K562 (cell line): ENCODE data around the gene KRIT1. TPM values are rescaled to one million over a fixed set of nuclear protein-coding genes. Genes with fewer than 3 reads are reported as not detected.
A peak's percentile ranks its signal among the peaks of the same experiment; 100 is the strongest.

Source experiments
- ATAC-seq: fragments of 200-7000 bp; cut with Tn5 transposase; 3 replicates; pipeline ENCODE4 v1.9.1; 2020; ENCODE audit warnings: moderate library complexity
- BruUV-seq: library from RNA; stranded (reverse); fragments of 400-500 nt; replicated peaks from 2 replicates; lab custom pipeline; 2021; lab: Mats Ljungman, UMichigan
- CTCF ChIA-PET: fragments of 300-600 bp; formaldehyde crosslinking; extraction: SDS; loops from one replicate; lab custom pipeline; 2021; ENCODE audit warnings: low intra/inter-chr PET ratio; lab: Yijun Ruan, JAX
- POLR2A ChIA-PET: fragments of 300-600, 350-650 bp; sonication (Branson Sonifier 250); formaldehyde crosslinking; extraction: SDS; loops from one replicate; lab custom pipeline; 2021; ENCODE audit warnings: antibody characterized with exemption, inconsistent platforms; lab: Yijun Ruan, JAX
- DNase-seq, 4 experiments: peaks; one replicate each; pipeline versions ENCODE4 v3.0.0 to v3.0.0-alpha.2; 2011 to 2018; ENCODE audit warnings: low spot score in 3 of 4, mixed read lengths in 3 of 4; ENCODE audit errors: extremely low read depth in 1 of 4
- FAIRE-seq: peaks from 2 replicates; lab custom pipeline; 2011; peaks lifted over from hg19 to GRCh38; lab: Jason Lieb, UNC
- H2AFZ ChIP-seq: 2 replicates; pipeline ENCODE4 v1.6.0; 2011; ENCODE audit warnings: low read depth, low read length, control low read depth, inconsistent platforms
- H3K27ac ChIP-seq: fragments of 200-600 bp; 3 replicates; pipeline ENCODE4 v1.8.0; 2011; ENCODE audit warnings: low read depth, mild to moderate bottlenecking, control low read depth, inconsistent platforms, low read length, moderate library complexity, mixed read lengths; ENCODE audit errors: extremely low read depth
- H3K27me3 ChIP-seq, 2 experiments: fragments of 300-600 bp in 1 of 2; 2 replicates in 1 of 2; 3 replicates in 1 of 2; pipeline versions ENCODE4 v1.6.0 to v1.8.0; 2011; ENCODE audit warnings: inconsistent platforms in 2 of 2, low read length in 2 of 2, mild to moderate bottlenecking in 1 of 2, mixed read lengths in 1 of 2, moderate library complexity in 1 of 2; ENCODE audit not compliant: control insufficient read depth in 2 of 2, insufficient read depth in 2 of 2
- H3K36me3 ChIP-seq: fragments of 300-600 bp; 3 replicates; pipeline ENCODE4 v1.8.0; 2011; ENCODE audit warnings: mild to moderate bottlenecking, low read length, inconsistent platforms; ENCODE audit not compliant: control insufficient read depth, insufficient read depth
- H3K4me1 ChIP-seq, 2 experiments: fragments of 200-600 bp in 1 of 2; replicated peaks in 1 of 2; 2 replicates in 1 of 2; 3 replicates in 1 of 2; pipeline versions ENCODE4 v1.5.1 to v1.8.0; 2011; ENCODE audit warnings: inconsistent platforms in 2 of 2, low read length in 2 of 2, mild to moderate bottlenecking in 1 of 2, mixed read lengths in 1 of 2, moderate library complexity in 1 of 2; ENCODE audit not compliant: control insufficient read depth in 2 of 2, insufficient read depth in 2 of 2
- H3K4me2 ChIP-seq: 2 replicates; pipeline ENCODE4 v1.6.1; 2011; ENCODE audit warnings: low read length, control low read depth, inconsistent platforms, mixed read lengths; ENCODE audit not compliant: insufficient read depth
- H3K4me3 ChIP-seq: fragments of 200-600 bp; sonication (generic), shearing (Covaris generic); 2 replicates; pipeline ENCODE4 v1.5.1; 2016; ENCODE audit warnings: control low read depth, inconsistent platforms
- H3K79me2 ChIP-seq: fragments of 200-600 bp; 3 replicates; pipeline ENCODE4 v1.8.0; 2011; ENCODE audit warnings: low read length, inconsistent platforms; ENCODE audit not compliant: control insufficient read depth, insufficient read depth
- H3K9ac ChIP-seq, 2 experiments: 2 replicates each; pipeline versions ENCODE4 v1.6.0 to v1.6.1; 2011; ENCODE audit warnings: low read depth in 2 of 2, low read length in 2 of 2, control low read depth in 1 of 2, inconsistent platforms in 1 of 2, mild to moderate bottlenecking in 1 of 2, mixed read lengths in 1 of 2; ENCODE audit not compliant: insufficient read depth in 1 of 2
- H3K9me1 ChIP-seq: one replicate; pipeline ENCODE4 v1.6.0; 2011; ENCODE audit warnings: inconsistent platforms, mild to moderate bottlenecking, low read length, moderate library complexity; ENCODE audit not compliant: control insufficient read depth, insufficient read depth
- H3K9me3 ChIP-seq: replicated peaks from 2 replicates; pipeline ENCODE4 v1.5.1; 2011; ENCODE audit warnings: low read depth, low read length, inconsistent platforms; ENCODE audit not compliant: control insufficient read depth, insufficient read depth
- H4K20me1 ChIP-seq: replicated peaks from 2 replicates; pipeline ENCODE4 v1.6.1; 2011; ENCODE audit warnings: low read length, inconsistent platforms, mixed read lengths; ENCODE audit not compliant: control insufficient read depth, insufficient read depth
- C11orf30 ChIP-seq: fragments of 450-650 bp; IDR thresholded peaks from 2 replicates; pipeline ENCODE4 v1.6.1; 2016; ENCODE audit warnings: low read depth, mild to moderate bottlenecking
- ELF4 ChIP-seq: fragments of 450-650 bp; formaldehyde crosslinking; IDR thresholded peaks from 2 replicates; pipeline ENCODE4 v1.4.0; 2022; ENCODE audit warnings: missing genetic modification characterization
- GTF2B ChIP-seq: IDR thresholded peaks from 2 replicates; pipeline ENCODE4 v1.6.1; 2011; ENCODE audit not compliant: insufficient read length; ENCODE audit errors: extremely low read depth
- L3MBTL2 ChIP-seq: fragments of 450-650 bp; IDR thresholded peaks from 2 replicates; pipeline ENCODE4 v1.6.1; 2016; ENCODE audit warnings: mild to moderate bottlenecking, moderate library complexity
- MAFF ChIP-seq: IDR thresholded peaks from 2 replicates; pipeline ENCODE4 v1.6.1; 2012; ENCODE audit warnings: low read length, improper control_type of control experiment
- MAFG ChIP-seq: fragments of 450-650 bp; conservative IDR thresholded peaks from 2 replicates; pipeline ENCODE4 v1.6.1; 2016; ENCODE audit warnings: missing genetic modification characterization, missing compliant biosample characterization
- NR2C1 ChIP-seq, 2 experiments: fragments of 450-650 bp; IDR thresholded peaks; 2 replicates each; pipeline ENCODE4 v1.6.1; 2017; ENCODE audit warnings: mild to moderate bottlenecking in 2 of 2, antibody characterized with exemption in 1 of 2, inconsistent platforms in 1 of 2, missing compliant biosample characterization in 1 of 2, missing genetic modification characterization in 1 of 2
- THRA ChIP-seq: fragments of 450-650 bp; IDR thresholded peaks from 2 replicates; pipeline ENCODE4 v1.6.1; 2017; ENCODE audit warnings: mild to moderate bottlenecking, moderate library complexity
- ZFX ChIP-seq: sonication (generic); formaldehyde crosslinking; IDR thresholded peaks from 2 replicates; pipeline ENCODE4 v1.8.0; 2022; ENCODE audit warnings: mild to moderate bottlenecking, missing genetic modification reagents, moderate library complexity
- ZNF239 ChIP-seq: fragments of 250-450 bp; sonication (Bioruptor Pico); IDR thresholded peaks from 2 replicates; pipeline ENCODE4 v1.4.0; 2020; ENCODE audit warnings: mild to moderate bottlenecking
- ZNF316 ChIP-seq: fragments of 450-650 bp; IDR thresholded peaks from 2 replicates; pipeline ENCODE4 v1.6.1; 2016
- ZNF445 ChIP-seq: fragments of 250-450 bp; sonication (Bioruptor Pico); IDR thresholded peaks from 2 replicates; pipeline ENCODE4 v1.4.0; 2020; ENCODE audit warnings: low read depth, mild to moderate bottlenecking, moderate library complexity
- in situ Hi-C: fragments of 300-500 bp; cut with MboI; formaldehyde crosslinking; loops from 4 replicates; pipeline ENCODE4 v1.15.0; 2018; ENCODE audit warnings: inconsistent platforms, mixed read lengths
- intact Hi-C: fragments of 100-400 bp; cut with micrococcal nuclease; formaldehyde crosslinking; loops from 2 replicates; pipeline ENCODE4 v1.14.2; 2022
- polyA plus RNA-seq, 8 experiments: library from polyadenylated mRNA; depleted of rRNA in 4 of 8; stranded (reverse) in 5 of 8; unstranded in 3 of 8; fragments of >200 nt; fragmentation: Nextera tagmentation in 2 of 8; fragmentation: Illumina TruSeq in 1 of 8; extraction: Ambion mirVana in 2 of 8; extraction: Trizol in 1 of 8; gene quantifications; 2 replicates each; pipeline versions ENCODE4 v1.2.1 to v1.2.3, GENCODE V29; 2011 to 2014; ENCODE audit warnings: inconsistent platforms in 1 of 8, missing spikeins in 1 of 8
- total RNA-seq, 7 experiments: library from RNA; depleted of rRNA in 6 of 7; stranded (reverse); fragments of >200 nt in 6 of 7; fragmentation: Illumina TruSeq in 2 of 7; extraction: Trizol in 2 of 7; gene quantifications; 2 replicates each; pipeline versions ENCODE4 v1.2.1 to v1.2.3, GENCODE V29; 2011 to 2021; ENCODE audit warnings: low replicate concordance in 1 of 7

The KRIT1 gene
- total and polyA plus RNA-seq, 9 of the 15 experiments (the other 6 are each of a cell fraction or from before 2014, with no cell fraction given), result 21.5 to 81.4 (median 55.9) TPM

DNA sequence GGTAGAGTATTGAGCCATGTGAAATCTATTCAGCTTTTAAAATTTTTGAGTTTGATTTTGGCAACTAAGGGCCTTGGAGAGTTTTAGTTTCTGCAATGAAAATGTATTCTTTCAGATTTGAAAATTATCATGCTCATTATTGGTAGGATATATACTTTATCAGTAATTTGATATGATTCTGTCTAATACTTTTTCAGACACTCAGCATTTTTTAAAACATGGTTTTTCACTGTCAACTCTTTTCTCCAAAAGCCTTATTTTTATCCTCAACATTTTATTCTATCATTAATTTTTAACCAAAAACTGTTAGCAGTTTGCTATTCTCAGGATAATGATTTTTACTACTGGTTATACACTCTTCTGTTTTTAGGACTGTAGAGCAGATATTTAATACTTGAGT lies 4.9 kb upstream of the KRIT1 start:
- no peaks in the 10 kb centered on the region for H3K27me3 ChIP-seq
- no peak overlapping the region for H3K4me3 ChIP-seq
- peaks cover 0 to 8% of the 10 kb centered on the region in 2 experiments; a peak in 3 of 5 replicates for H3K4me1 ChIP-seq
- no peak overlapping the region for H3K4me2 ChIP-seq
- intact Hi-C loops, result no loop called here
- no TSS peak for BruUV-seq
- DNase-seq (no peak), FAIRE-seq (no peak), ATAC-seq (no peak)
- no peaks in the 10 kb centered on the region for H3K9me1 ChIP-seq
- peaks cover 74% of the 10 kb centered on the region for H3K79me2 ChIP-seq
- no peak overlapping the region for H2AFZ ChIP-seq
- H3K27ac ChIP-seq, result no peak overlapping the region
- peaks cover 10% of the 10 kb centered on the region for H3K36me3 ChIP-seq
- in situ Hi-C loops, result no loop called here
- no peak overlapping the region for H3K9ac ChIP-seq
- 0 out of 2 replicates have a peak, but pooled peaks cover 5% of the 10 kb centered on the region for H3K9me3 ChIP-seq
- no peak for TF ChIP-seq NR2C1 (IDR thresholded peaks at IDR 0.05)
- TF ChIP-seq NR2C1 (tag; IDR thresholded peaks at IDR 0.05), result no peak
- no peak for TF ChIP-seq ZNF445 (CRISPR knock-in tag)
- TF ChIP-seq L3MBTL2, result no peak
- peak; percentile 53 for TF ChIP-seq MAFG (tag)
- TF ChIP-seq ELF4 (CRISPR knock-in tag), result no peak
- no peak for TF ChIP-seq ZFX
- peak; percentile 71 for TF ChIP-seq C11orf30
- TF ChIP-seq MAFF, result peak; percentile 19; the same call in 1 of the 2 replicates
- no peak for TF ChIP-seq ZNF239 (CRISPR knock-in tag)
- TF ChIP-seq GTF2B, result no peak
- peak; percentile 91 for TF ChIP-seq ZNF316
- TF ChIP-seq THRA, result no peak
- CTCF ChIA-PET, result no interaction called here
- no peaks in the 10 kb centered on the region for H4K20me1 ChIP-seq
- POLR2A ChIA-PET, result interaction anchor here (0.6 to 0.8 kb wide), 3 partner anchors 22 to 118 kb away, joined by 3 to 7 read pairs (median 3); no protein-coding TSS in a partner anchor
